ENCODE data around the gene CPSF3.

DNA sequence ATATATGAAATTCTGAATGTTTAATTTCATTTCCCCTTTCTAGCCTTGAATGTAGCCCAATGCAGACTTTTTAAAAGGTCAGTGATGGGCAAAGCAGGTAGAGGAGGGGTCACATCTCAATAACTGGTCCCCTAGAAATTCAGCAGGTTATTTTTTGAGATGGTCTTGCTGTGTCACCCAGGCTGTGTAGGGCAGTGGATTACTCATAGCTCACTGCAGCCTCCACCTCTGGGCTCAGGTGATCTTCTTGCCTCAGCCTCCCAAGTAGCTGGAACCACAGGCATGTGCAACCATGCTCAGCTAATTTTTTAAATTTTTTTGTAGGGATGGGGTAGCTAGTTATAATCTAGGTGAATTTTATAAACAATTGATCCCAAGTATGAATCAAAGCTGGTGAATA, 59.7 kb downstream of the CPSF3 start:
- TF ChIP-seq, protein P1, sequence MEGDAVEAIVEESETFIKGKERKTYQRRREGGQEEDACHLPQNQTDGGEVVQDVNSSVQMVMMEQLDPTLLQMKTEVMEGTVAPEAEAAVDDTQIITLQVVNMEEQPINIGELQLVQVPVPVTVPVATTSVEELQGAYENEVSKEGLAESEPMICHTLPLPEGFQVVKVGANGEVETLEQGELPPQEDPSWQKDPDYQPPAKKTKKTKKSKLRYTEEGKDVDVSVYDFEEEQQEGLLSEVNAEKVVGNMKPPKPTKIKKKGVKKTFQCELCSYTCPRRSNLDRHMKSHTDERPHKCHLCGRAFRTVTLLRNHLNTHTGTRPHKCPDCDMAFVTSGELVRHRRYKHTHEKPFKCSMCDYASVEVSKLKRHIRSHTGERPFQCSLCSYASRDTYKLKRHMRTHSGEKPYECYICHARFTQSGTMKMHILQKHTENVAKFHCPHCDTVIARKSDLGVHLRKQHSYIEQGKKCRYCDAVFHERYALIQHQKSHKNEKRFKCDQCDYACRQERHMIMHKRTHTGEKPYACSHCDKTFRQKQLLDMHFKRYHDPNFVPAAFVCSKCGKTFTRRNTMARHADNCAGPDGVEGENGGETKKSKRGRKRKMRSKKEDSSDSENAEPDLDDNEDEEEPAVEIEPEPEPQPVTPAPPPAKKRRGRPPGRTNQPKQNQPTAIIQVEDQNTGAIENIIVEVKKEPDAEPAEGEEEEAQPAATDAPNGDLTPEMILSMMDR (IDR thresholded peaks at IDR 0.05): no peak
- TF ChIP-seq POLR2A (IDR thresholded peaks at IDR 0.05) (no peak), POLR2AphosphoS5 (IDR thresholded peaks at IDR 0.05) (no peak), EP300 (IDR thresholded peaks at IDR 0.05) (no peak)
